ENCODE data around the gene TST. TPM values are rescaled to one million over a fixed set of nuclear protein-coding genes. Genes with fewer than 3 reads are reported as not detected.

TST gene
- total RNA-seq, 1 experiment from 2014 or later = 44.9 TPM

DNA sequence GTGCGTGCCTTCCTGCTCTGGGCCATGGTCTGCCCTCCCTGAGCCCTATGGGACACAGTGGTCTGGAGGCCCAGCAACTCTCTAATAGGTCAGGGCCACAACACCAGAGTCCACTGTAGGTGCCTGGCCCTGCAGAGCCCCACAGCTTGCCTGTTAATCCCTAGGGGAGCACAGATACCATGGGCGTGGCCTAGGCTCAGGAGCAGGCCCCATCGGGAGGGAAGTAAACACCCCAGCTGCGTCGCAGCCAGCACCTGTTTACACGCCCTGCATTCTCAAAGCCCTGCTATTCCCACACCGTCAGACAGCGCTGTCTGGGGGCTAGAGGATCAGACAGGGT, 34.8 kb upstream of the TST start:
- peaks cover 3% of the 10 kb centered on the region; the same call in 1 of the 2 replicates for H3K4me1 ChIP-seq
- no TSS peak for BruUV-seq (replicated peaks)
- intact Hi-C loops (cut with micrococcal nuclease; ENCODE audit: unreplicated experiment) = no loop called here
- DNase-seq = no peak
- Mint-ChIP-seq H3K4me3 (ENCODE audit: unreplicated experiment) (no peak overlapping the region), H3K9me3 (ENCODE audit: unreplicated experiment) (no peaks in the 10 kb centered on the region), H3K27ac (ENCODE audit: unreplicated experiment) (no peak overlapping the region), H3K36me3 (ENCODE audit: insufficient read depth, unreplicated experiment) (no peaks in the 10 kb centered on the region), H3K27me3 (ENCODE audit: insufficient read depth, unreplicated experiment) (no peaks in the 10 kb centered on the region), H3K4me1 (ENCODE audit: low read depth, unreplicated experiment) (no peaks in the 10 kb centered on the region)
- ChIA-PET POLR2A (no interaction called here), CTCF (no interaction called here)
- no peaks in the 10 kb centered on the region for H3K36me3 ChIP-seq (ENCODE audit: control insufficient read depth, insufficient read depth, low read length)
- no peaks in the 10 kb centered on the region for H3K27me3 ChIP-seq (replicated peaks; ENCODE audit: control insufficient read depth, insufficient read depth, low read length)
- TF ChIP-seq, protein P1, sequence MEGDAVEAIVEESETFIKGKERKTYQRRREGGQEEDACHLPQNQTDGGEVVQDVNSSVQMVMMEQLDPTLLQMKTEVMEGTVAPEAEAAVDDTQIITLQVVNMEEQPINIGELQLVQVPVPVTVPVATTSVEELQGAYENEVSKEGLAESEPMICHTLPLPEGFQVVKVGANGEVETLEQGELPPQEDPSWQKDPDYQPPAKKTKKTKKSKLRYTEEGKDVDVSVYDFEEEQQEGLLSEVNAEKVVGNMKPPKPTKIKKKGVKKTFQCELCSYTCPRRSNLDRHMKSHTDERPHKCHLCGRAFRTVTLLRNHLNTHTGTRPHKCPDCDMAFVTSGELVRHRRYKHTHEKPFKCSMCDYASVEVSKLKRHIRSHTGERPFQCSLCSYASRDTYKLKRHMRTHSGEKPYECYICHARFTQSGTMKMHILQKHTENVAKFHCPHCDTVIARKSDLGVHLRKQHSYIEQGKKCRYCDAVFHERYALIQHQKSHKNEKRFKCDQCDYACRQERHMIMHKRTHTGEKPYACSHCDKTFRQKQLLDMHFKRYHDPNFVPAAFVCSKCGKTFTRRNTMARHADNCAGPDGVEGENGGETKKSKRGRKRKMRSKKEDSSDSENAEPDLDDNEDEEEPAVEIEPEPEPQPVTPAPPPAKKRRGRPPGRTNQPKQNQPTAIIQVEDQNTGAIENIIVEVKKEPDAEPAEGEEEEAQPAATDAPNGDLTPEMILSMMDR (IDR thresholded peaks at IDR 0.05; ENCODE audit: insufficient read depth in 1 of 2, low read depth in 1 of 2, low read length in 1 of 2, severe bottlenecking in 1 of 2, unreplicated experiment in 1 of 2) = no peak
- H3K4me3 ChIP-seq (ENCODE audit: low read depth, low read length) = no peak overlapping the region
- H3K9me3 ChIP-seq = no peaks in the 10 kb centered on the region

DNA sequence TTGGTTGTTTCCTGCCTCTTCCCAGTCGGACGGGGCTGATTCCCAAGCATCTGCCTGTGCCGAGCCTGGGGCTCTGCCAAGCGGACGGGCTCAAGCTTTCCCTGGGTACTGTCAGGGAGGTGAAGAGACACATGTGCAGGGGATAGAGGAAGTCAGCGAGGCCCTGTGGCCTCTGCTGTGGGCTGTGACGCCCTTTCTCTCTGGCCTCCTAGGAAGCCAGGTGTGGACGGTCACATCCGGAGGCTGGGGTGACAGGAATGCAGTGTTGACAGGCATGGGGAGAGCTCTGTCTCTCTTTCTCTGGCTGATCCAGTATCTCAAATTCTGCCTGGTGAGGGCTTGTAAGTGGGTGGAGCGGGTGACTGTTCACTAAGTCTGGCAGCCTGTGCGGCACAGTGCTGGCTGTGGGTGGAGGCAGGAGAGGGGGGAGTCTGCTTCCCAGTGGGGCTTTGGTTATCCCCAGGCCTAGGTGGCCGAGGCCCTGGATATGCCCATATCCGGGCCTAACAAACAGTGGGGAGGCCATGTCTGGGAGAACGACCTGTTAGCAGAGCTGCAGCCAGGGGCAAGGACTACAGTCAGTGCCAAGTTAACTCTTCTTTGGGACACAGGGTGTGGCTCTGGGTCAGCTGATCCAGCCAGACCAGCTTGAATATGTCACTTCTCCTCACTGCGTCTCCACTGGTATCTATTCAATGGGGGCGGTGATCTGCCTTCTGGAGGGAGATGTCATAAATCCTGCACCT, 34.2 kb upstream of the TST start:
- H3K27ac Mint-ChIP-seq (ENCODE audit: unreplicated experiment) = no peak overlapping the region

GRCh38 chr22:37052386-37053309, 33.4 kb upstream of the TST start:
- H3K27me3 Mint-ChIP-seq (ENCODE audit: insufficient read depth, unreplicated experiment) = no peaks in the 10 kb centered on the region
- peak overlapping the region; percentile 72 for H3K4me3 Mint-ChIP-seq (ENCODE audit: unreplicated experiment)
- H3K27me3 ChIP-seq (replicated peaks; ENCODE audit: control insufficient read depth, insufficient read depth, low read length) = no peaks in the 10 kb centered on the region
- peak overlapping the region; percentile 56; the same call in 1 of the 2 replicates for H3K4me3 ChIP-seq (ENCODE audit: low read depth, low read length)
- DNase-seq = no peak
- ChIA-PET POLR2A (interaction anchor here (0.5 to 1.9 kb wide), 4 partner anchors 18 to 555 kb away, joined by 3 to 15 read pairs (median 5); no protein-coding TSS in a partner anchor), CTCF (interaction anchor here (0.7 to 1.9 kb wide), 3 partner anchors 14 to 34 kb away, joined by 3 to 6 read pairs (median 4); partner anchors contain the start of genes MPST and TST)
- no TSS peak for BruUV-seq (replicated peaks)
- H3K36me3 Mint-ChIP-seq (ENCODE audit: insufficient read depth, unreplicated experiment) = no peaks in the 10 kb centered on the region
- no peaks in the 10 kb centered on the region for H3K9me3 ChIP-seq
- H3K9me3 Mint-ChIP-seq (ENCODE audit: unreplicated experiment) = no peaks in the 10 kb centered on the region
- no peaks in the 10 kb centered on the region for H3K36me3 ChIP-seq (ENCODE audit: control insufficient read depth, insufficient read depth, low read length)
- intact Hi-C loops (cut with micrococcal nuclease; ENCODE audit: unreplicated experiment) = no loop called here
- TF ChIP-seq, protein P1 (IDR thresholded peaks at IDR 0.05; ENCODE audit: insufficient read depth in 1 of 2, low read depth in 1 of 2, low read length in 1 of 2, severe bottlenecking in 1 of 2, unreplicated experiment in 1 of 2) = no peak
- peaks cover 3% of the 10 kb centered on the region; the same call in 1 of the 2 replicates for H3K4me1 ChIP-seq
- H3K4me1 Mint-ChIP-seq (ENCODE audit: low read depth, unreplicated experiment) = no peaks in the 10 kb centered on the region
- H3K27ac Mint-ChIP-seq (ENCODE audit: unreplicated experiment) = no peak overlapping the region

More for the DNA sequence above, 34.2 kb upstream of the TST start:
- TF ChIP-seq, protein P1 (IDR thresholded peaks at IDR 0.05; ENCODE audit: insufficient read depth in 1 of 2, low read depth in 1 of 2, low read length in 1 of 2, severe bottlenecking in 1 of 2, unreplicated experiment in 1 of 2) = no peak
- H3K4me1 ChIP-seq = peaks cover 3% of the 10 kb centered on the region; the same call in 1 of the 2 replicates
- Mint-ChIP-seq H3K27me3 (ENCODE audit: insufficient read depth, unreplicated experiment) (no peaks in the 10 kb centered on the region), H3K9me3 (ENCODE audit: unreplicated experiment) (no peaks in the 10 kb centered on the region), H3K36me3 (ENCODE audit: insufficient read depth, unreplicated experiment) (no peaks in the 10 kb centered on the region), H3K4me1 (ENCODE audit: low read depth, unreplicated experiment) (no peaks in the 10 kb centered on the region), H3K4me3 (ENCODE audit: unreplicated experiment) (no peak overlapping the region)
- no peak for DNase-seq
- H3K27me3 ChIP-seq (replicated peaks; ENCODE audit: control insufficient read depth, insufficient read depth, low read length) = no peaks in the 10 kb centered on the region
- no peaks in the 10 kb centered on the region for H3K9me3 ChIP-seq
- BruUV-seq (replicated peaks) = no TSS peak
- CTCF ChIA-PET = no interaction called here
- no peaks in the 10 kb centered on the region for H3K36me3 ChIP-seq (ENCODE audit: control insufficient read depth, insufficient read depth, low read length)
- POLR2A ChIA-PET = no interaction called here
- intact Hi-C loops (cut with micrococcal nuclease; ENCODE audit: unreplicated experiment) = no loop called here
- no peak overlapping the region for H3K4me3 ChIP-seq (ENCODE audit: low read depth, low read length)
